SK-N-SH treated with all-trans-retinoic acid at 6 μM for 48 hours (cell line): ENCODE measurements around the gene GLI3.

Experiments used
- ATAC-seq: fragments of 200-7000 bp; cut with Tn5 transposase; 3 replicates; pipeline ENCODE4 v1.9.1; 2020; ENCODE audit warnings: mild to moderate bottlenecking, moderate library complexity
- ARNTL ChIP-seq: fragments of 450-650 bp; formaldehyde crosslinking; IDR thresholded peaks from 2 replicates; pipeline ENCODE4 v1.5.0; 2020; ENCODE audit warnings: low read depth, mild to moderate bottlenecking, moderate library complexity, borderline replicate concordance
- BACH2 ChIP-seq: fragments of 250-450 bp; sonication (Bioruptor Pico); IDR thresholded peaks from 2 replicates; pipeline ENCODE4 v1.9.0; 2021; ENCODE audit warnings: mild to moderate bottlenecking, borderline replicate concordance
- CSDC2 ChIP-seq: fragments of 250-450 bp; sonication (Bioruptor Pico); IDR thresholded peaks from 2 replicates; pipeline ENCODE4 v1.5.0; 2020; ENCODE audit warnings: mild to moderate bottlenecking, moderate library complexity
- CSRNP3 ChIP-seq: fragments of 250-450 bp; sonication (Bioruptor Pico); IDR thresholded peaks from 2 replicates; pipeline ENCODE4 v1.5.1; 2021; ENCODE audit warnings: mild to moderate bottlenecking, moderate library complexity
- ESRRG ChIP-seq: fragments of 250-450 bp; sonication (Bioruptor Pico); IDR thresholded peaks from 2 replicates; pipeline ENCODE4 v1.6.1; 2021; ENCODE audit warnings: mild to moderate bottlenecking
- GLIS3 ChIP-seq: fragments of 250-450 bp; sonication (Bioruptor Pico); IDR thresholded peaks from 2 replicates; pipeline ENCODE4 v1.5.0; 2020; ENCODE audit warnings: mild to moderate bottlenecking, moderate library complexity
- ISL1 ChIP-seq: fragments of 250-450 bp; sonication (Bioruptor Pico); IDR thresholded peaks from 2 replicates; pipeline ENCODE4 v2.1.2; 2022; ENCODE audit warnings: mild to moderate bottlenecking, moderate library complexity
- OSR1 ChIP-seq: fragments of 250-450 bp; sonication (Bioruptor Pico); IDR thresholded peaks from 2 replicates; pipeline ENCODE4 v1.8.0; 2022; ENCODE audit warnings: moderate library complexity, mild to moderate bottlenecking, inconsistent platforms
- PPARA ChIP-seq: fragments of 250-450 bp; sonication (Bioruptor Pico); IDR thresholded peaks from 2 replicates; pipeline ENCODE4 v1.5.0; 2020; ENCODE audit warnings: mild to moderate bottlenecking, borderline replicate concordance
- RARB ChIP-seq: fragments of 250-450 bp; sonication (Bioruptor Pico); IDR thresholded peaks from 2 replicates; pipeline ENCODE4 v1.8.0; 2021; ENCODE audit warnings: mild to moderate bottlenecking, moderate library complexity
- SNAI2 ChIP-seq: fragments of 250-450 bp; sonication (Bioruptor Pico); IDR thresholded peaks from 2 replicates; pipeline ENCODE4 v1.5.0; 2020; ENCODE audit warnings: mild to moderate bottlenecking, moderate library complexity
- TCF4 ChIP-seq: fragments of 250-450 bp; sonication (Bioruptor Pico); IDR thresholded peaks from 2 replicates; pipeline ENCODE4 v1.8.0; 2021; ENCODE audit warnings: mild to moderate bottlenecking, moderate library complexity, borderline replicate concordance
- TOX ChIP-seq: fragments of 250-450 bp; sonication (Bioruptor Pico); IDR thresholded peaks from 2 replicates; pipeline ENCODE4 v1.8.0; 2021; ENCODE audit warnings: mild to moderate bottlenecking, moderate library complexity, borderline replicate concordance
- ZC3H10 ChIP-seq: fragments of 250-450 bp; sonication (Bioruptor Pico); IDR thresholded peaks from 2 replicates; pipeline ENCODE4 v1.5.1; 2021; ENCODE audit warnings: mild to moderate bottlenecking, moderate library complexity
- ZFP3 ChIP-seq: fragments of 250-450 bp; sonication (Bioruptor Pico); IDR thresholded peaks from 2 replicates; pipeline ENCODE4 v1.5.0; 2020; ENCODE audit warnings: mild to moderate bottlenecking, moderate library complexity
- ZFP30 ChIP-seq: fragments of 450-650 bp; formaldehyde crosslinking; IDR thresholded peaks from 2 replicates; pipeline ENCODE4 v1.5.0; 2022; ENCODE audit warnings: mild to moderate bottlenecking, moderate library complexity
- ZNF565 ChIP-seq: fragments of 450-650 bp; formaldehyde crosslinking; conservative IDR thresholded peaks from 2 replicates; pipeline ENCODE4 v1.5.0; 2020; ENCODE audit warnings: low read depth, mild to moderate bottlenecking, moderate library complexity
- ZNF70 ChIP-seq: fragments of 450-650 bp; formaldehyde crosslinking; IDR thresholded peaks from 2 replicates; pipeline ENCODE4 v1.5.0; 2020; ENCODE audit warnings: mild to moderate bottlenecking, moderate library complexity
- ZNF8 ChIP-seq: fragments of 450-650 bp; formaldehyde crosslinking; IDR thresholded peaks from 2 replicates; pipeline ENCODE4 v1.5.0; 2020; ENCODE audit warnings: mild to moderate bottlenecking, moderate library complexity
- TF ChIP-seq, protein P1 (sequence below): fragments of 250-450 bp; sonication (Bioruptor Pico); IDR thresholded peaks from 2 replicates; pipeline ENCODE4 v1.8.0; 2021; ENCODE audit warnings: low read depth, mild to moderate bottlenecking, moderate library complexity, borderline replicate concordance
- TF ChIP-seq, protein P2 (sequence below): fragments of 250-450 bp; sonication (Bioruptor Pico); IDR thresholded peaks from 2 replicates; pipeline ENCODE4 v1.8.0; 2020; ENCODE audit warnings: mild to moderate bottlenecking, moderate library complexity, borderline replicate concordance
- TF ChIP-seq, protein P3 (sequence below): fragments of 250-450 bp; sonication (Bioruptor Pico); IDR thresholded peaks from 2 replicates; pipeline ENCODE4 v1.5.1; 2020; ENCODE audit warnings: low read depth, mild to moderate bottlenecking, moderate library complexity
- TF ChIP-seq, protein P4 (sequence below): fragments of 250-450 bp; sonication (Bioruptor Pico); IDR thresholded peaks from 2 replicates; pipeline ENCODE4 v1.5.0; 2020; ENCODE audit warnings: mild to moderate bottlenecking, moderate library complexity

GLI3 gene

GRCh38 chr7:42231043-42231787 lies 5.8 kb downstream of the GLI3 start (continued):
- TF ChIP-seq SNAI2 (no peak), ZNF565 (CRISPR knock-in tag) (no peak), CSDC2 (CRISPR knock-in tag) (no peak), ZNF8 (CRISPR knock-in tag) (no peak), ZC3H10 (no peak), ZFP30 (no peak), GLIS3 (CRISPR knock-in tag) (no peak)
- TF ChIP-seq, protein P1, sequence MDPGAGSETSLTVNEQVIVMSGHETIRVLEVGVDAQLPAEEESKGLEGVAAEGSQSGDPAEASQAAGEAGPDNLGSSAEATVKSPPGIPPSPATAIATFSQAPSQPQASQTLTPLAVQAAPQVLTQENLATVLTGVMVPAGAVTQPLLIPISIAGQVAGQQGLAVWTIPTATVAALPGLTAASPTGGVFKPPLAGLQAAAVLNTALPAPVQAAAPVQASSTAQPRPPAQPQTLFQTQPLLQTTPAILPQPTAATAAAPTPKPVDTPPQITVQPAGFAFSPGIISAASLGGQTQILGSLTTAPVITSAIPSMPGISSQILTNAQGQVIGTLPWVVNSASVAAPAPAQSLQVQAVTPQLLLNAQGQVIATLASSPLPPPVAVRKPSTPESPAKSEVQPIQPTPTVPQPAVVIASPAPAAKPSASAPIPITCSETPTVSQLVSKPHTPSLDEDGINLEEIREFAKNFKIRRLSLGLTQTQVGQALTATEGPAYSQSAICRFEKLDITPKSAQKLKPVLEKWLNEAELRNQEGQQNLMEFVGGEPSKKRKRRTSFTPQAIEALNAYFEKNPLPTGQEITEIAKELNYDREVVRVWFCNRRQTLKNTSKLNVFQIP: no peak

GRCh38 chr7:42227936-42228591 lies 8.9 kb downstream of the GLI3 start:
- TF ChIP-seq, protein P2, sequence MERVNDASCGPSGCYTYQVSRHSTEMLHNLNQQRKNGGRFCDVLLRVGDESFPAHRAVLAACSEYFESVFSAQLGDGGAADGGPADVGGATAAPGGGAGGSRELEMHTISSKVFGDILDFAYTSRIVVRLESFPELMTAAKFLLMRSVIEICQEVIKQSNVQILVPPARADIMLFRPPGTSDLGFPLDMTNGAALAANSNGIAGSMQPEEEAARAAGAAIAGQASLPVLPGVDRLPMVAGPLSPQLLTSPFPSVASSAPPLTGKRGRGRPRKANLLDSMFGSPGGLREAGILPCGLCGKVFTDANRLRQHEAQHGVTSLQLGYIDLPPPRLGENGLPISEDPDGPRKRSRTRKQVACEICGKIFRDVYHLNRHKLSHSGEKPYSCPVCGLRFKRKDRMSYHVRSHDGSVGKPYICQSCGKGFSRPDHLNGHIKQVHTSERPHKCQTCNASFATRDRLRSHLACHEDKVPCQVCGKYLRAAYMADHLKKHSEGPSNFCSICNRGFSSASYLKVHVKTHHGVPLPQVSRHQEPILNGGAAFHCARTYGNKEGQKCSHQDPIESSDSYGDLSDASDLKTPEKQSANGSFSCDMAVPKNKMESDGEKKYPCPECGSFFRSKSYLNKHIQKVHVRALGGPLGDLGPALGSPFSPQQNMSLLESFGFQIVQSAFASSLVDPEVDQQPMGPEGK: no peak
- TF ChIP-seq PPARA (no peak), RARB (CRISPR knock-in tag) (no peak), TOX (CRISPR knock-in tag) (no peak), OSR1 (CRISPR knock-in tag) (no peak), CSRNP3 (CRISPR knock-in tag) (no peak), ESRRG (CRISPR knock-in tag) (no peak), TCF4 (CRISPR knock-in tag) (no peak), ZC3H10 (no peak), ARNTL (CRISPR knock-in tag) (no peak), ZFP30 (no peak), CSDC2 (CRISPR knock-in tag) (no peak), ZNF8 (CRISPR knock-in tag) (no peak), SNAI2 (no peak), GLIS3 (CRISPR knock-in tag) (no peak), ISL1 (CRISPR knock-in tag) (no peak), ZNF70 (CRISPR knock-in tag) (no peak), ZFP3 (CRISPR knock-in tag) (no peak)
- TF ChIP-seq, protein P3, sequence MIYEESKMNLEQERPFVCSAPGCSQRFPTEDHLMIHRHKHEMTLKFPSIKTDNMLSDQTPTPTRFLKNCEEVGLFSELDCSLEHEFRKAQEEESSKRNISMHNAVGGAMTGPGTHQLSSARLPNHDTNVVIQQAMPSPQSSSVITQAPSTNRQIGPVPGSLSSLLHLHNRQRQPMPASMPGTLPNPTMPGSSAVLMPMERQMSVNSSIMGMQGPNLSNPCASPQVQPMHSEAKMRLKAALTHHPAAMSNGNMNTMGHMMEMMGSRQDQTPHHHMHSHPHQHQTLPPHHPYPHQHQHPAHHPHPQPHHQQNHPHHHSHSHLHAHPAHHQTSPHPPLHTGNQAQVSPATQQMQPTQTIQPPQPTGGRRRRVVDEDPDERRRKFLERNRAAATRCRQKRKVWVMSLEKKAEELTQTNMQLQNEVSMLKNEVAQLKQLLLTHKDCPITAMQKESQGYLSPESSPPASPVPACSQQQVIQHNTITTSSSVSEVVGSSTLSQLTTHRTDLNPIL: no peak
- TF ChIP-seq, protein P4, sequence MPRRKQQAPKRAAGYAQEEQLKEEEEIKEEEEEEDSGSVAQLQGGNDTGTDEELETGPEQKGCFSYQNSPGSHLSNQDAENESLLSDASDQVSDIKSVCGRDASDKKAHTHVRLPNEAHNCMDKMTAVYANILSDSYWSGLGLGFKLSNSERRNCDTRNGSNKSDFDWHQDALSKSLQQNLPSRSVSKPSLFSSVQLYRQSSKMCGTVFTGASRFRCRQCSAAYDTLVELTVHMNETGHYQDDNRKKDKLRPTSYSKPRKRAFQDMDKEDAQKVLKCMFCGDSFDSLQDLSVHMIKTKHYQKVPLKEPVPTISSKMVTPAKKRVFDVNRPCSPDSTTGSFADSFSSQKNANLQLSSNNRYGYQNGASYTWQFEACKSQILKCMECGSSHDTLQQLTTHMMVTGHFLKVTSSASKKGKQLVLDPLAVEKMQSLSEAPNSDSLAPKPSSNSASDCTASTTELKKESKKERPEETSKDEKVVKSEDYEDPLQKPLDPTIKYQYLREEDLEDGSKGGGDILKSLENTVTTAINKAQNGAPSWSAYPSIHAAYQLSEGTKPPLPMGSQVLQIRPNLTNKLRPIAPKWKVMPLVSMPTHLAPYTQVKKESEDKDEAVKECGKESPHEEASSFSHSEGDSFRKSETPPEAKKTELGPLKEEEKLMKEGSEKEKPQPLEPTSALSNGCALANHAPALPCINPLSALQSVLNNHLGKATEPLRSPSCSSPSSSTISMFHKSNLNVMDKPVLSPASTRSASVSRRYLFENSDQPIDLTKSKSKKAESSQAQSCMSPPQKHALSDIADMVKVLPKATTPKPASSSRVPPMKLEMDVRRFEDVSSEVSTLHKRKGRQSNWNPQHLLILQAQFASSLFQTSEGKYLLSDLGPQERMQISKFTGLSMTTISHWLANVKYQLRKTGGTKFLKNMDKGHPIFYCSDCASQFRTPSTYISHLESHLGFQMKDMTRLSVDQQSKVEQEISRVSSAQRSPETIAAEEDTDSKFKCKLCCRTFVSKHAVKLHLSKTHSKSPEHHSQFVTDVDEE: no peak
- peak; percentile 45; the same call in 2 of the 3 replicates for ATAC-seq

GRCh38 chr7:42227541-42227935 lies 9.5 kb downstream of the GLI3 start:
- ATAC-seq: peak; percentile 24; the same call in 1 of the 3 replicates
- no peak for TF ChIP-seq OSR1 (CRISPR knock-in tag)
- no peak for TF ChIP-seq ZFP30
- TF ChIP-seq PPARA: no peak
- no peak for TF ChIP-seq ARNTL (CRISPR knock-in tag)
- TF ChIP-seq, protein P4: no peak
- no peak for TF ChIP-seq ZC3H10
- no peak for TF ChIP-seq TOX (CRISPR knock-in tag)
- no peak for TF ChIP-seq ZNF8 (CRISPR knock-in tag)
- TF ChIP-seq, protein P2: no peak
- no peak for TF ChIP-seq CSDC2 (CRISPR knock-in tag)
- no peak for TF ChIP-seq TCF4 (CRISPR knock-in tag)
- no peak for TF ChIP-seq BACH2
